ENCODE results near the gene LMOD1.
A peak's percentile ranks its signal among the peaks of the same experiment; 100 is the strongest.

The LMOD1 gene

DNA sequence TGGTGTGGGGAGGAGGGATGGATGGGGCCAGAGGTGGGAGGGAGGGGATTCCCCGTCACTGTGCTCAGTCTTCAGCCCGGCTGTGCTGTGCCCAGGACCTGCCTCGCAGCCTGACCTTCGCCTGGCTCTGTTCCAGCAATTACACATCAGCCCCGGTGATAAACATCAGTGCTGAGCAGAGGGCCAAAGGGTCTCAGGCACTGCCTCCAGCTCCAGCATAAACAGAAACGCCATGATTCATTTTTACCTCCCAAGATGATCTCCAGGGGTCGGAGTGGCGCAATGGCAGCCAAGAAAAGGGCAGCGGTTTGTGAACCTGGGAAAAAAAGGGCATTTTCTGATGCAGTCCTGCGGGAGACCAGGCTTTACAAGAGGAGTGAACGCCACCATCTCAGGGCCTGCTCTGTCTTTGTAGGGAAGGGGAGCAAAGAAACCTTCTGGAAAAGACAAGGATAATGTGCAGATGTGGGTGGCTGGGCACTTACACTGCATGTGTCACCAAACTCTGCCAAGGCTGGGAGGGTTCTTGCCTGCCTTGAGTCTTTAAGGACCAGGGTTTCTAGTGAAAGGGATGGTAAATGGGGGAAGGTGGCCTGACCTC, 29.6 kb downstream of the LMOD1 start:
- DNase-seq (ENCODE audit: low read depth, low spot score) = no peak
- POLR2A ChIA-PET = interaction anchor here (1.1 to 2.2 kb wide), 2 partner anchors 12 to 30 kb away, joined by 4 to 10 read pairs; partner anchors contain the start of gene LMOD1
- TF ChIP-seq, protein P1, sequence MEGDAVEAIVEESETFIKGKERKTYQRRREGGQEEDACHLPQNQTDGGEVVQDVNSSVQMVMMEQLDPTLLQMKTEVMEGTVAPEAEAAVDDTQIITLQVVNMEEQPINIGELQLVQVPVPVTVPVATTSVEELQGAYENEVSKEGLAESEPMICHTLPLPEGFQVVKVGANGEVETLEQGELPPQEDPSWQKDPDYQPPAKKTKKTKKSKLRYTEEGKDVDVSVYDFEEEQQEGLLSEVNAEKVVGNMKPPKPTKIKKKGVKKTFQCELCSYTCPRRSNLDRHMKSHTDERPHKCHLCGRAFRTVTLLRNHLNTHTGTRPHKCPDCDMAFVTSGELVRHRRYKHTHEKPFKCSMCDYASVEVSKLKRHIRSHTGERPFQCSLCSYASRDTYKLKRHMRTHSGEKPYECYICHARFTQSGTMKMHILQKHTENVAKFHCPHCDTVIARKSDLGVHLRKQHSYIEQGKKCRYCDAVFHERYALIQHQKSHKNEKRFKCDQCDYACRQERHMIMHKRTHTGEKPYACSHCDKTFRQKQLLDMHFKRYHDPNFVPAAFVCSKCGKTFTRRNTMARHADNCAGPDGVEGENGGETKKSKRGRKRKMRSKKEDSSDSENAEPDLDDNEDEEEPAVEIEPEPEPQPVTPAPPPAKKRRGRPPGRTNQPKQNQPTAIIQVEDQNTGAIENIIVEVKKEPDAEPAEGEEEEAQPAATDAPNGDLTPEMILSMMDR (IDR thresholded peaks at IDR 0.05; ENCODE audit: insufficient read depth, low read length, missing control alignments) = no peak
- H3K4me3 ChIP-seq (ENCODE audit: low read depth, low read length) = peak overlapping the region; percentile 3; the same call in 1 of the 2 replicates
- CTCF ChIA-PET = interaction anchor here (0.7 to 3.1 kb wide), 4 partner anchors 9 to 29 kb away, joined by 3 to 19 read pairs (median 8); partner anchors contain the start of gene LMOD1

DNA sequence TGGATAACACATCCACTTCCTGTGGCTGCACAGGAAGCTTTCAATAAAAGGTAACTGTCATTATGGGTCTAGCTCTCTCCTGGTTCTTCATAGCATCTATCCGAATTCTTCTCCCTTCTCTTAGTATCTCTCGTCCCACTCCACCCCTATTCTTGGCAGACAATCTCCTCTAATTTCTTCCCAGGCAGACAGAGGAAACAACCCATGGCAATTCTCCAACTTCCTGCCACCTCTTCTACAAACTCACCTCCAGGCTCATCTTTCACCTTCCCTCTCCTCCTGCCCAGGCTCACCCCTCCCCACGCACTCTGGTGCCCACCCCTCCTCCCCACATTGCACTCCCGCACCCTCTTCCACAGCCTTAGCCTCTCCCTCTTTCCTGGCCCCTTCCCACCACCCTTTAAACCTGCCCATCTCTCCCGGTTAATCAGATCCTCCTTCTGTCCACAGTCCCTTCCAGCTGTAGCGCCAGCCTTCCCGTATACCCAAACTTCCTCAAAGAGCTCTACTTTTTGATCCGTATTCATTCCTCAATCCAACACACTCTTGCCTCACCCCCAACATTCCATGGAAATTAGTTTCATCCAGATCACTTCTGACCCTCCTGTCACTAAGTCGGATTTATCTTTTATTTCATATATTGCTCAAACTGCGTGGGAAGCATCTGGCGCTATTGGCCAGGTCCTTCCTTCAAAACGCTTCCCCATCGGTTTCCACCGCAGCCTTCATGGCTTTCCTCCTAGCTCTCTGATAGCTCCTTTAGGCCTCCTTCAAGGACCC, 31.7 kb downstream of the LMOD1 start:
- CTCF ChIA-PET = interaction anchor here (1.1 to 2.4 kb wide), 4 partner anchors 19 to 39 kb away, joined by 3 to 14 read pairs (median 6); partner anchors contain the start of gene LMOD1
- no peak overlapping the region for H3K4me3 ChIP-seq (ENCODE audit: low read depth, low read length)
- no peak for DNase-seq (ENCODE audit: low read depth, low spot score)
- TF ChIP-seq, protein P1 (IDR thresholded peaks at IDR 0.05; ENCODE audit: insufficient read depth, low read length, missing control alignments) = no peak
- POLR2A ChIA-PET = interaction anchor here (1.4 kb wide), 1 partner anchor 10 kb away, joined by 6 read pairs; no protein-coding TSS in a partner anchor

DNA sequence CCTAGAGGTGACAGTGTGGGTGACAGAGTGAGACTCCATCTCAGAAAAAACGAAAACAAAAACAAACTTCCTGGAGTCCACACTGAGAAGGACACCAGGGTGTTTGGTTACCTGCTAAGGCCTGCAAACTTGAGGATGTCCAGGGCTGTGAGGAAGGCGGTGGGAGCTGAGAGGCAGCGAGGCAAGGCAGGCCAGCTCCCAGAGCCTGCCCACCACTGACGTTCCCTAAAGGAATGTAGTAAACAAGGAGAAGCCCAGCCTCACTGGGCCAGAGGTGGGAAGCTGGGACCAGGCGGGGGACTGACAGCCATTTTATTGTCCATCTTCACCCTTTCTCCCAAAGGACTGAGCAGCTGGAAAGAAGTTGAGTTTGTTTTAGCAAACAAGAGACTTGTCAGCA, 33.5 kb downstream of the LMOD1 start:
- no peak for DNase-seq (ENCODE audit: low read depth, low spot score)
- TF ChIP-seq, protein P1 (IDR thresholded peaks at IDR 0.05; ENCODE audit: insufficient read depth, low read length, missing control alignments) = no peak
- ChIA-PET CTCF (interaction anchor here (1.3 to 2.4 kb wide), 2 partner anchors 17 to 97 kb away, joined by 3 to 14 read pairs; partner anchors contain the start of gene ELF3), POLR2A (interaction anchor here (1.1 to 1.5 kb wide), 3 partner anchors 8 to 59 kb away, joined by 3 to 5 read pairs (median 5); partner anchors contain the start of gene LMOD1)
- no peak overlapping the region for H3K4me3 ChIP-seq (ENCODE audit: low read depth, low read length)

DNA sequence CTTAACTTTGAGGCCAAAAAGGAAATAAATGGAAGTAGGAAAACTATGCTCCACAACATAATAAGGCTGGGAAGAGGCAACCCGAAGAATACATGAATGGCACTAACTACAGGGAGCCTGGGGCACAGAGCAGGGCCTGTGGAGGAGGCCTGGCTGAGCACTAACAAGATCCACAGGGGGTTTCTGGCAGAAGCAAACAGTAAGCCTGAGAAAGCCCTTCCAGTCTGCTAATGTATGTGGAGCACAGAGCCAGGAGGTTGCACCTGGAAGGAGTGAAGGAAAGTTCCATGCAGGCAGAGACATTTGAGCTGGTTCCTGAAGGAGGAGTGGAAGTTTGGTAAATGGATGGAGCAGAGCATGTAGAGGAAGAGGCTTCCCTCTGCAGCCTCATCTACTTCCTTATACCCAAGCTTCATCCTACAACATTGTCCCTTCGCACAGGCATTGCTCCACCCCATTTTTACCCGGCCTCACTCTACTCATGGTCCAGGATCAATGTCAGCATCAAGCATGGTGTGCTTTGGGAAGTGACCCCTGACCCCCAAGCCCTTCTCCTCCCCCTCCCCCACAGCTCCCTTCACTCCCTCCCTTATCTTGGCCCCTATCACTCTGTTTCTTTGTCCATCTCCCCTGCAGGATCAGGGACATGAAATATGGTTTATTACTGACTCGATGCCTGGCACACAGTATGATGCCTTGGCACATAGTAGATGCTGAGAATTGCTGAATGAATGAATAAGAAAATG, 34.3 kb downstream of the LMOD1 start:
- no peak for DNase-seq (ENCODE audit: low read depth, low spot score)
- TF ChIP-seq, protein P1 (IDR thresholded peaks at IDR 0.05; ENCODE audit: insufficient read depth, low read length, missing control alignments) = no peak

DNA sequence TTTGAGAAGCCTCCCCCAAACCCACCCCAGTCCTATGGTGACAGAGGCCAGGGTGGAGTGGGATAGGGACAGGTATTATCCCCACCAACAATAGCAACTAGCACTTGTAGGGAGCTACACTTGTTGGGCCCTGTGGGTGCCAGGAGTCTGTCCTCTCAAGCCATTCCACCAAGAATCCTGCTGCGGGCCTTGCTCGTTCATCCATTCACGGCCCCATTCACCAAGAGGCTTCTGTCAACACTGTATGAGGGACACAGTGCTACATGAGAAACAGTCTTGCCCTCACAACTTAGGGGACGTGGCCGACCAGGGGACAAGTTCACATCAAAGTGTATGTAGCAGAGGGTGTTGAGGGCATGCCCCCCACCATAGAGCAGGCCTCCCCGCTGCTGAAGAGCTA, 38.7 kb downstream of the LMOD1 start:
- no peak for DNase-seq (ENCODE audit: low read depth, low spot score)
- POLR2A ChIA-PET = no interaction called here
- no peak overlapping the region for H3K4me3 ChIP-seq (ENCODE audit: low read depth, low read length)
- TF ChIP-seq, protein P1 (IDR thresholded peaks at IDR 0.05; ENCODE audit: insufficient read depth, low read length, missing control alignments) = no peak
- CTCF ChIA-PET = interaction anchor here (0.9 to 7.1 kb wide), 4 partner anchors 9 to 70 kb away, joined by 3 to 62 read pairs (median 5); no protein-coding TSS in a partner anchor

More for the DNA sequence above, 34.3 kb downstream of the LMOD1 start:
- POLR2A ChIA-PET = interaction anchor here (1.5 kb wide), 1 partner anchor 7 kb away, joined by 5 read pairs; no protein-coding TSS in a partner anchor
- no peak overlapping the region for H3K4me3 ChIP-seq (ENCODE audit: low read depth, low read length)
- CTCF ChIA-PET = interaction anchor here (1.3 to 1.9 kb wide), 2 partner anchors 16 to 98 kb away, joined by 3 to 9 read pairs; partner anchors contain the start of gene ELF3

Measured in AG04449 (cell line).